H1 (cell line): Measurements from ENCODE around the gene MICU2. TPM values are rescaled to one million over a fixed set of nuclear protein-coding genes. Genes with fewer than 3 reads are reported as not detected.

Experiments used
- CTCF ChIA-PET: fragments of 300-600 bp; sonication (Branson Sonifier 250); formaldehyde crosslinking; loops from one replicate; lab custom pipeline; 2021; ENCODE audit not compliant: partially characterized antibody; lab: Charles Lee
- POLR2A ChIA-PET: fragments of 300-600 bp; sonication (Branson Sonifier 250); formaldehyde crosslinking; loops from one replicate; lab custom pipeline; 2021; ENCODE audit warnings: inconsistent platforms; ENCODE audit not compliant: partially characterized antibody; lab: Charles Lee
- DNase-seq, 2 experiments: peaks; one replicate each; pipeline versions ENCODE4 v3.0.0 to v3.0.0-alpha.2; 2010 to 2022; ENCODE audit warnings: low spot score in 2 of 2, low read depth in 1 of 2, mixed read lengths in 1 of 2
- FAIRE-seq: peaks from 2 replicates; lab custom pipeline; 2011; peaks lifted over from hg19 to GRCh38; lab: Jason Lieb, UNC
- H2AFZ ChIP-seq: 2 replicates; pipeline ENCODE4 v1.8.1; 2012; ENCODE audit warnings: low read length, inconsistent platforms
- H2AK5ac ChIP-seq: 2 replicates; pipeline ENCODE4 v1.6.1; 2013; ENCODE audit warnings: low read depth, low read length
- H2BK120ac ChIP-seq: replicated peaks from 2 replicates; pipeline ENCODE3; 2013; ENCODE audit warnings: low read depth, low read length, inconsistent platforms
- H2BK12ac ChIP-seq: 2 replicates; pipeline ENCODE4 v1.6.1; 2013; ENCODE audit warnings: low read depth, low read length
- H2BK15ac ChIP-seq: 2 replicates; pipeline ENCODE4 v1.6.1; 2013; ENCODE audit warnings: low read length
- H2BK20ac ChIP-seq: 2 replicates; pipeline ENCODE4 v1.6.1; 2013; ENCODE audit warnings: low read length
- H2BK5ac ChIP-seq: 2 replicates; pipeline ENCODE4 v1.6.1; 2013; ENCODE audit warnings: low read depth, low read length
- H3K14ac ChIP-seq: 2 replicates; pipeline ENCODE4 v1.6.1; 2013; ENCODE audit warnings: inconsistent platforms; ENCODE audit not compliant: insufficient read length
- H3K18ac ChIP-seq: 2 replicates; pipeline ENCODE4 v1.6.1; 2013; ENCODE audit warnings: low read length; ENCODE audit errors: extremely low read depth
- H3K23ac ChIP-seq: 2 replicates; pipeline ENCODE4 v1.6.1; 2013; ENCODE audit warnings: inconsistent platforms; ENCODE audit not compliant: insufficient read length
- H3K23me2 ChIP-seq: 2 replicates; pipeline ENCODE4 v1.6.1; 2013; ENCODE audit warnings: low read depth, low read length
- H3K27ac ChIP-seq: 2 replicates; pipeline ENCODE4 v1.6.1; 2011; ENCODE audit warnings: low read depth, low read length, inconsistent platforms
- H3K27me3 ChIP-seq, 4 experiments: replicated peaks in 1 of 4; 1 replicate in 1 of 4; 2 replicates in 3 of 4; pipeline versions ENCODE4 v1.6.1 to v1.8.1; 2011 to 2013; ENCODE audit warnings: low read length in 3 of 4, mild to moderate bottlenecking in 3 of 4, inconsistent platforms in 2 of 4, mixed read lengths in 2 of 4, moderate library complexity in 1 of 4; ENCODE audit not compliant: control insufficient read depth in 3 of 4, insufficient read depth in 3 of 4; ENCODE audit errors: extremely low read depth in 1 of 4
- H3K36me3 ChIP-seq, 4 experiments: 2 replicates each; pipeline versions ENCODE4 v1.6.1 to v1.8.1; 2011 to 2013; ENCODE audit warnings: mild to moderate bottlenecking in 4 of 4, low read length in 3 of 4, moderate library complexity in 2 of 4, control low read depth in 1 of 4, inconsistent platforms in 1 of 4; ENCODE audit not compliant: insufficient read depth in 4 of 4, control insufficient read depth in 2 of 4
- H3K4ac ChIP-seq: replicated peaks from 2 replicates; pipeline ENCODE3; 2013; ENCODE audit warnings: low read length, low read depth, mixed read lengths, inconsistent platforms; ENCODE audit not compliant: insufficient read length
- H3K4me1 ChIP-seq, 4 experiments: replicated peaks in 1 of 4; 1 replicate in 1 of 4; 2 replicates in 3 of 4; pipeline versions ENCODE4 v1.6.1 to v1.8.1; 2011 to 2013; ENCODE audit warnings: low read length in 3 of 4, inconsistent platforms in 2 of 4, mixed read lengths in 1 of 4; ENCODE audit not compliant: insufficient read depth in 4 of 4, control insufficient read depth in 3 of 4
- H3K4me2 ChIP-seq, 2 experiments: 2 replicates each; pipeline versions ENCODE4 v1.6.1 to v1.8.1; 2011 to 2013; ENCODE audit warnings: low read depth in 2 of 2, low read length in 2 of 2, control low read depth in 1 of 2, inconsistent platforms in 1 of 2, mild to moderate bottlenecking in 1 of 2; ENCODE audit not compliant: insufficient read depth in 1 of 2
- H3K4me3 ChIP-seq, 4 experiments: fragments of 200-600, 300-600 bp in 1 of 4; sonication (generic), shearing (Covaris generic), sonication (Bioruptor Twin) in 1 of 4; 2 replicates each; pipeline versions ENCODE4 v1.5.1 to v1.8.1; 2011 to 2016; ENCODE audit warnings: low read length in 4 of 4, low read depth in 3 of 4, control low read depth in 2 of 4, inconsistent platforms in 2 of 4, mild to moderate bottlenecking in 2 of 4, mixed read lengths in 1 of 4, moderate library complexity in 1 of 4; ENCODE audit not compliant: insufficient read depth in 2 of 4; ENCODE audit errors: extremely low read depth in 1 of 4
- H3K56ac ChIP-seq: replicated peaks from 2 replicates; pipeline ENCODE3; 2013; ENCODE audit warnings: low read depth, mild to moderate bottlenecking, mixed read lengths, low read length, inconsistent platforms; ENCODE audit not compliant: insufficient read length
- H3K79me1 ChIP-seq: 2 replicates; pipeline ENCODE4 v1.6.1; 2013; ENCODE audit warnings: low read depth, low read length, control low read depth
- H3K79me2 ChIP-seq, 2 experiments: 2 replicates each; pipeline versions ENCODE4 v1.6.1 to v1.8.1; 2012 to 2013; ENCODE audit warnings: low read length in 2 of 2, mild to moderate bottlenecking in 2 of 2, inconsistent platforms in 1 of 2; ENCODE audit not compliant: insufficient read depth in 2 of 2, control insufficient read depth in 1 of 2
- H3K9ac ChIP-seq, 4 experiments: replicated peaks in 1 of 4; 1 replicate in 1 of 4; 2 replicates in 3 of 4; pipeline versions ENCODE4 v1.6.1 to v1.8.1; 2011 to 2013; ENCODE audit warnings: low read depth in 3 of 4, low read length in 3 of 4, control low read depth in 2 of 4, mild to moderate bottlenecking in 2 of 4, moderate library complexity in 2 of 4, inconsistent platforms in 1 of 4; ENCODE audit errors: extremely low read depth in 1 of 4
- H3K9me3 ChIP-seq, 2 experiments: 2 replicates each; pipeline versions ENCODE4 v1.6.1 to v1.8.1; 2012 to 2013; ENCODE audit warnings: mild to moderate bottlenecking in 2 of 2, moderate library complexity in 2 of 2, control low read depth in 1 of 2, inconsistent platforms in 1 of 2, low read depth in 1 of 2, low read length in 1 of 2, mixed read lengths in 1 of 2; ENCODE audit not compliant: insufficient read depth in 2 of 2
- H4K20me1 ChIP-seq, 2 experiments: replicated peaks in 1 of 2; 2 replicates each; pipeline versions ENCODE3 to v1.8.1; 2011 to 2013; ENCODE audit warnings: inconsistent platforms in 2 of 2, low read length in 2 of 2, mild to moderate bottlenecking in 1 of 2; ENCODE audit not compliant: insufficient read depth in 2 of 2, control insufficient read depth in 1 of 2
- H4K5ac ChIP-seq: 2 replicates; pipeline ENCODE4 v1.6.1; 2013; ENCODE audit warnings: low read length, low read depth, mixed read lengths, inconsistent platforms; ENCODE audit not compliant: insufficient read length
- H4K8ac ChIP-seq: 2 replicates; pipeline ENCODE4 v1.8.0; 2013; ENCODE audit warnings: mild to moderate bottlenecking, moderate library complexity, low read length, inconsistent platforms; ENCODE audit not compliant: insufficient read depth; ENCODE audit errors: extremely low read depth
- H4K91ac ChIP-seq: replicated peaks from 2 replicates; pipeline ENCODE3; 2013; ENCODE audit warnings: low read length, mixed read lengths, inconsistent platforms; ENCODE audit not compliant: insufficient read length
- BACH1 ChIP-seq: IDR thresholded peaks from 2 replicates; pipeline ENCODE4 v1.6.1; 2012; ENCODE audit warnings: low read length, improper control_type of control experiment
- CEBPB ChIP-seq: IDR thresholded peaks from 2 replicates; pipeline ENCODE4 v1.6.1; 2012; ENCODE audit warnings: low read depth, low read length
- CHD2 ChIP-seq: IDR thresholded peaks from 2 replicates; pipeline ENCODE4 v1.6.1; 2012; ENCODE audit warnings: low read length, improper control_type of control experiment
- EZH2 ChIP-seq: fragments of 200-600 bp; sonication (generic); IDR thresholded peaks from 2 replicates; pipeline ENCODE4 v1.7.1; 2012; ENCODE audit warnings: low read depth, mild to moderate bottlenecking, moderate library complexity, low read length, inconsistent platforms; ENCODE audit not compliant: severe bottlenecking
- HDAC2 ChIP-seq, 2 experiments: fragments of 300-600 bp in 1 of 2; sonication (generic) in 1 of 2; IDR thresholded peaks; 2 replicates each; pipeline ENCODE4 v1.6.1; 2011 to 2012; ENCODE audit warnings: low read depth in 2 of 2, low read length in 2 of 2, mild to moderate bottlenecking in 2 of 2, moderate library complexity in 2 of 2, borderline replicate concordance in 1 of 2, inconsistent platforms in 1 of 2
- JUND ChIP-seq: IDR thresholded peaks from 2 replicates; pipeline ENCODE4 v1.6.1; 2011; ENCODE audit warnings: mild to moderate bottlenecking, improper control_type of control experiment, low read length
- MAFK ChIP-seq: IDR thresholded peaks from 2 replicates; pipeline ENCODE4 v1.6.1; 2012; ENCODE audit warnings: low read depth, mild to moderate bottlenecking, improper control_type of control experiment, low read length
- PHF8 ChIP-seq: fragments of 200-600 bp; sonication (generic); conservative IDR thresholded peaks from 2 replicates; pipeline ENCODE4 v1.7.1; 2012; ENCODE audit warnings: low read depth, mild to moderate bottlenecking, inconsistent platforms, low read length, moderate library complexity
- POLR2A ChIP-seq, 2 experiments: IDR thresholded peaks; 1 replicate in 1 of 2; 2 replicates in 1 of 2; pipeline ENCODE4 v1.6.1; 2011; ENCODE audit warnings: low read depth in 2 of 2, low read length in 2 of 2, mild to moderate bottlenecking in 2 of 2; ENCODE audit errors: control extremely low read depth in 1 of 2
- POLR2AphosphoS5 ChIP-seq: IDR thresholded peaks from 2 replicates; pipeline ENCODE4 v1.6.1; 2011; ENCODE audit warnings: low read depth, low read length
- POU5F1 ChIP-seq: IDR thresholded peaks from 2 replicates; pipeline ENCODE4 v1.6.1; 2011; ENCODE audit warnings: low read depth, mild to moderate bottlenecking, low read length, moderate library complexity
- SIRT6 ChIP-seq: IDR thresholded peaks from one replicate; pipeline ENCODE4 v1.7.1; 2012; ENCODE audit warnings: low read length, inconsistent platforms
- TCF12 ChIP-seq: IDR thresholded peaks from 2 replicates; pipeline ENCODE4 v1.6.1; 2011; ENCODE audit warnings: low read depth, mild to moderate bottlenecking, low read length
- TEAD4 ChIP-seq: IDR thresholded peaks from 2 replicates; pipeline ENCODE4 v1.6.1; 2012; ENCODE audit warnings: low read depth, low read length, inconsistent platforms, mixed read lengths
- USF2 ChIP-seq: IDR thresholded peaks from 2 replicates; pipeline ENCODE4 v1.6.1; 2011; ENCODE audit warnings: low read length, improper control_type of control experiment
- WGBS, 2 experiments: shearing (Covaris generic) in 1 of 2; methylation state at CpG; one replicate each; pipeline versions ENCODE4 v1.1.6 to v1.1.7; 2013 to 2015; ENCODE audit warnings: low lambda C conversion rate in 2 of 2, mixed read lengths in 2 of 2, inconsistent platforms in 1 of 2, low coverage in 1 of 2, missing lambda C conversion rate in 1 of 2; ENCODE audit not compliant: insufficient replicate concordance in 2 of 2, insufficient coverage in 1 of 2, insufficient read length in 1 of 2; ENCODE audit errors: extremely low coverage in 1 of 2, missing lambda C conversion rate in 1 of 2; 5-methylcytosine and 5-hydroxymethylcytosine counted together
- polyA plus RNA-seq, 7 experiments: library from polyadenylated mRNA; depleted of rRNA in 3 of 7; stranded (reverse) in 5 of 7; unstranded in 2 of 7; fragments of >200 nt in 5 of 7; fragments of 200-250 nt in 2 of 7; gene quantifications; 1 replicate in 5 of 7; 2 replicates in 1 of 7; 4 replicates in 1 of 7; pipeline versions ENCODE4 v1.2.1 to v1.2.3, GENCODE V29; 2011 to 2013; ENCODE audit warnings: missing spikeins in 2 of 7, mixed read lengths in 2 of 7
- total RNA-seq: library from RNA; stranded (reverse); fragmentation: NEBNext Ultra II Directional; extraction: Animal tissue kit (Norgen Biotek cat#: 25700); gene quantifications from 2 replicates; pipeline ENCODE4 v1.2.1, GENCODE V29; 2021

MICU2 gene
- total and polyA plus RNA-seq, 2 of the 8 experiments (the other 6 are each of a cell fraction or from before 2014, with no cell fraction given): 34.6 to 36.5 TPM

- POLR2A ChIA-PET: no interaction called here
- H3K79me2 ChIP-seq: no peaks in the 10 kb centered on the region
- FAIRE-seq: no peak
- no peak overlapping the region for H3K4me2 ChIP-seq
- no peaks in the 10 kb centered on the region for H3K27me3 ChIP-seq
- H4K20me1 ChIP-seq: no peaks in the 10 kb centered on the region
- DNase-seq: no peak
- no peak overlapping the region for H3K23ac ChIP-seq
- H3K79me1 ChIP-seq: no peaks in the 10 kb centered on the region
- no peak overlapping the region for H3K4ac ChIP-seq
- H3K27ac ChIP-seq: no peak overlapping the region
- no peak overlapping the region for H2BK120ac ChIP-seq
- no peaks in the 10 kb centered on the region; the same call in 1 of the 2 replicates for H3K23me2 ChIP-seq
- no peak overlapping the region for H2AK5ac ChIP-seq
- no peaks in the 10 kb centered on the region for H3K4me1 ChIP-seq
- H2BK20ac ChIP-seq: no peak overlapping the region
- H2BK5ac ChIP-seq: no peak overlapping the region
- H4K91ac ChIP-seq: no peak overlapping the region
- TF ChIP-seq CEBPB (no peak), JUND (no peak), MAFK (no peak), EZH2 (no peak), PHF8 (no peak), POLR2AphosphoS5 (no peak), BACH1 (no peak), TEAD4 (no peak), POU5F1 (no peak), CHD2 (no peak), TCF12 (no peak), POLR2A (IDR thresholded peaks at IDR 0.05; ENCODE audit: control extremely low read depth in 1 of 2, low read depth in 2 of 2, low read length in 2 of 2) (no peak), USF2 (no peak), SIRT6 (no peak), HDAC2 (IDR thresholded peaks at IDR 0.05; ENCODE audit: borderline replicate concordance in 1 of 2, low read depth in 2 of 2, low read length in 2 of 2) (no peak)
- no peak overlapping the region for H3K14ac ChIP-seq
- H2BK12ac ChIP-seq: no peak overlapping the region
- H3K36me3 ChIP-seq: no peaks in the 10 kb centered on the region
- CTCF ChIA-PET: interaction anchor here (5.8 kb wide), 1 partner anchor 33 kb away, joined by 41 read pairs; no protein-coding TSS in a partner anchor
- H4K5ac ChIP-seq: no peak overlapping the region
- no peak overlapping the region for H4K8ac ChIP-seq
- no peak overlapping the region for H3K4me3 ChIP-seq
- H2AFZ ChIP-seq: no peak overlapping the region
- no peak overlapping the region for H3K18ac ChIP-seq
- H3K9ac ChIP-seq: no peak overlapping the region
- H2BK15ac ChIP-seq: no peak overlapping the region
- 91% methylated on average over 2 of the region's 2 CpGs; no CpG with 5 or more reads in 1 of the 2 experiments for WGBS, 2 experiments
- no peaks in the 10 kb centered on the region for H3K9me3 ChIP-seq
- H3K56ac ChIP-seq: no peak overlapping the region
These were observed 37.7 kb upstream of the MICU2 start for GRCh38 chr13:21641629-21642028.
